T-helper 1 cell (primary cell): Measurements from ENCODE around the gene EIF3L.

Experiments
- DNase-seq, 5 donors: peaks; one replicate each; pipeline ENCODE4 v3.0.0-alpha.2; 2012 to 2020

The EIF3L gene

DNA sequence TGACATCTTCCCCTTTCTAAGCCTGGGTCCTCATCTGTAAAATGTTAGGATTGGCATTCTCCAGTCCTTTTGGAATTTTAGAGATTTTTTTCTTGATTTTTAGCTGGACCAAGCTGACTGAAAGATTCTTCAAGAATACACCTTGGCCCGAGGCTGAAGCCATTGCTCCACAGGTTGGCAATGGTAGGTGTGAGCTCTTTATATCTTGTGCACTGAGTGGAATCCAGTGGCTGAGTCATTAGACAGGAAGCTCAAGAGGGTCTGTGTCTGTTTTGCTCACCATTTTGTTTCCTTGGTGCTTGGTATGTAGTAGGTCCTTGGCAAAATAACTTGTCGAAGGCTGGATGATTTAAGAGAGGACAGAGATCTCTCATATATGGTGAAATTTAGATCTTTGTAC is 6.2 kb downstream of the EIF3L start:
- no peak for DNase-seq

- DNase-seq, result no peak
These were observed 11.7 kb downstream of the EIF3L start for GRCh38 chr22:37860796-37861421.

DNA sequence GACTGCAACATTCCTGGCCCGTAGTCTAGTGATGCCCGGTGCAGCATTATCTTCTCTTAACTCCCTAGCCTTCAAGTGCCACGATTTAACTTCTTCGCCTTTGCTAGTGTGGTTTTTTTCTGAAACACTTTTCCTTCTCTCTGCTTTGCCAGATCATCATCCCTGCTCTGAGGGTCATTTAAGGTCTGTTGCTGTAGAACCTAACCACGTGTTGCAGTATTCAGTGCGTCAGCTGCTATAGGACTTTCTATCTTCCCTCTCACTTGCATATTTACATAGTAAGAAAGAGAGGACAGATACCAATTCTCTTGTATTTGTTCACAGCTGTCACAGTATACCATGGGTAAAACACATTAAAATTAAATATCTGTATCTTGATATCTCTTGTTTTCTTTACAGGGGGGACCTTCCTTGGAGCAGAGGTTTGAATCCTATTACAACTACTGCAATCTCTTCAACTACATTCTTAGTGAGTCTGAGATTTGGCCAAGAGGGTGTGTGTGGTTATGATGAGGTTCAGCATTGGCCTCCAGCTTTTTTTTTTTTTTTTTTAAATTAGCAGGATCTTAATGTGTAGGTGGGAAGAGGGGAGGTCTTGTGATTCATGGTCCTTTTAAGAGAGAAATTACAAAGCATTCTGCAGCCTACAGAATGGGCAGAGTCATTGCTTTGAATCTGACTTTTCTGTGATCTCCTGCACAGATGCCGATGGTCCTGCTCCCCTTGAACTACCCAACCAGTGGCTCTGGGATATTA is 13.5 kb downstream of the EIF3L start:
- no peak for DNase-seq

GRCh38 chr22:37865510-37865909 is 16.3 kb downstream of the EIF3L start:
- DNase-seq, result no peak

GRCh38 chr22:37870273-37870672 is 21.1 kb downstream of the EIF3L start:
- no peak for DNase-seq

GRCh38 chr22:37880668-37881440 is 31.6 kb downstream of the EIF3L start:
- no peak for DNase-seq

DNA sequence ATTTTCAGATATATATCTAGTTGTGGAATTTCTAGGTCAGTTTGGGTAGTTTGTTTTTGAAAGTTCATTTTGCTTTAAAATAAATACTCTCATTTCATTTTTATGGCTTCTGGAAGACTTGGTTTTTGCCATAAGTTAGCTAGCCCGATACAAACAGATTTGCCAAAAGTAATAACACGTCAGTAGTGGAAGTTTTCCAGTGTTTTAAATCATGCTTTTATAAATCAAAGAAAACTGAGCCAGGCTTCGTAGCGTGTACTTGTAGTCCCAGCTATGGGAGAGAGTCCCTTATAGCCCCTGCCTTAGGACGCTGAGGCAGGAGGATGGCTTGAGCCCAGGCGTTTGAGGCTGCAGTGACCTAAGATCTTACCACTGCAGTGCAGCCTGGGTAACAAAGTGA is 35.2 kb downstream of the EIF3L start:
- no peak for DNase-seq

GRCh38 chr22:37887584-37888378 is 38.6 kb downstream of the EIF3L start:
- DNase-seq, result no peak

- DNase-seq, result no peak
These were observed 42.7 kb downstream of the EIF3L start for GRCh38 chr22:37891926-37892325.

GRCh38 chr22:37892566-37893335 is 43.5 kb downstream of the EIF3L start:
- DNase-seq, result no peak

DNA sequence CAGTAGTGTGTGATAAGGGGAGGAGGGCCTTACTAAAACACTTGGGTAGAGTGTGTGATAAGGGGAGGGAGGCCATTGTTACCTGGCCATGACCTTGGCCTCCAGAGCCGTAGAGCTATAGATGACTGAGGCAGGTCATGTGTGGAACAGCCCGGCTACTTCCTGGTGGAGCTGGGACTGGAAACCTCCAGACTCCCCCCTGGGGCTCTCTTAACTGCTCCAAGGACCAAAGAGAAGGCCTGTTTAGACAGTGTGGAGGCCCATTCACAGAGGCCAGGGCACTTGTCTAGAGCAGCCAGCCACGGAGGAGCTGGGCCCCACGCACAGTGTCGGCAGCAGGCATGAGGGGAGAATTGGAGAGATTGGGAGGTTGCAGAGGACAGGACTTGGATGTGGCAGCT is 44.4 kb downstream of the EIF3L start:
- no peak for DNase-seq

DNA sequence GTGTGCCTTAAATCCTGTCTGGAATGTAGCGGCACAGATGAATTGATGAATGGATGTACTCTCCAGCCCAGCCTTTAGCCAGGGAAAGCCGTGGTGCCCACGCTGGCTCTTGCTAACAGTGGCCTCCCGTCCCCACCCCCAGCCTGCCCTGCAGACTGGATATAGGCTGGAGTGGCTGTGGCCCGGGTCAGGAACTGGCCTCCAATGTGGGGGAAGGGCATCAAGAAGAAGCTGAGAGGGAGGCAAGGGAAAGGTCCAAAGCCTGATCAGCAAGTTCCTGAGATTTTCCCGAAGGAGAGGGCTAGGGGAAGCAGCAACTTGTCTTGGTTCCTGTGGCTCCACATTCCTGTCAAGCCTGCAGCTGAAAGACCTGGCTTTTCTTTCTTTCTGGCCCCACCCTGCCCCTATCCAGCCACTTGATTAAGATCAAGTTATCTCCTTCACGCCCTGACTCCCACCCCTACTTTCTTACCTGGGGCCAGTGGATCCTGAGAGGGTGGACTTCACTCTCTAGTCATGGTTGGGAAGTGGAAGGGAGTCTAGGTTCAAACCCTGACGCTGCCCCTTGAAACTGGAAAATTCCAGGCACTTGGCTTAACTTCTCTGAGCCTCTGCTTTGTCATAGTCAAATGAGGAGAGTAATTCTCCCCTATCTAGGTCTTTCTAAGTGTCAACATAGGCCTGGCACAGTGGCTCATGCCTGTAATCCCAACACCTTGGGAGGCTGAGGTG is 45.9 kb downstream of the EIF3L start:
- no peak for DNase-seq

DNA sequence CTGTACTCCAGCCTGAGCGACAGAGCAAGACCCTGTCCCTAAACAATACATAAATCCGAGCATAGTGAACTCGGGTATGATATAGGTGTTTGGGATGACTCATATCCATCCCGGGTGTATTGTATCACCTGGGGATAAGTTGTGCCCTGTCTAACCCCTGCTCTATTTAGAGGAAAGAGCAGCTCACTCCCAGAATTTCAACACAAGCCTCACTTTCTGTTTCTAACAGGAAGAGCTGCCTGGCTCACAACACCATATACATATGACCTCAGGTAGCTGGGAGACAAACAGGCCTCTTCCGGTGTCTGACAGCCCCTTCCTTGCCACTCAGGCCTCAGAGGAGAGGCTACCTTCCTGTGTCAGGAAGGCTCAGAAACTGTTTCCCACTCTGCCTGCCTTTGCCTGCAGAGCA is 47.0 kb downstream of the EIF3L start:
- DNase-seq, result peak in 3 of 5 donors; percentile 32 to 83 (median 36)

- DNase-seq, result no peak
These were observed 47.7 kb downstream of the EIF3L start for GRCh38 chr22:37896939-37897338.

GRCh38 chr22:37897807-37898206 is 48.6 kb downstream of the EIF3L start:
- DNase-seq, result no peak

DNA sequence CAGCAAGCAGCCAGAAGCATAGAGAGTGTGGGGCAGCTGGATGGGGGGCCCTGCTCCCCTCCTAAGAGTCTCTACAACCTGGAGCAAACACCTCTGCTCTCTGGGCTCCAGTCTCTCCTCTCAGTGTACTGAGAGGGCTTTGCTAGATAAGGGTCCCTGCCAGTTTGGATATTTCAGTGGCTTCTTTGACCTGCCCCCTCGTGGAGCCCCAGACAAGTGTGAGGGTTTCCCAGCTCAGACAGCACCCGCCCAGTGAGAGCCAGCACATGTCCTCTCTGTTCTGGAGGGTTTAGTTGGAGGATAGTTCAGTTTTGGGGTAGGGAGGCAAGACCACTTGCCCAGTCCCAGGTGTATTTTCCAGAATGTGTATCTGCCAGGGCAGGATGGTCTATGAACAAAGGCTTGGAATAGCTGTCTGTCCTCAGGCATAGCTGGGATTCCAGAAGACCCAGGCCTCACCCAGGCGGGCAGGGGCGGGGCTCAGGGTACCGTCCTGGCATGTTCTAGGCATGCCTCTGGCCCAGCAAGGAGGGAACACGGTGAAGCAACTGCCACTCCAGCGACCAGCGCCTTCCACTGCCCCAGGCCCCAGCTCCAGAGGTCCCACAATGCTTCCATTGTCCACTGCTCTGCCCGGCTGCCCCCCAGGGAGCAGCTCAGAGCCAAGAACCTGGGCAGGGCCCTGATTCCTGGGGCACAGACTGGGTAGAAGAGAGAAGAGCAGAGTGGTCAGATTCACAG is 49.4 kb downstream of the EIF3L start:
- DNase-seq, result no peak

DNA sequence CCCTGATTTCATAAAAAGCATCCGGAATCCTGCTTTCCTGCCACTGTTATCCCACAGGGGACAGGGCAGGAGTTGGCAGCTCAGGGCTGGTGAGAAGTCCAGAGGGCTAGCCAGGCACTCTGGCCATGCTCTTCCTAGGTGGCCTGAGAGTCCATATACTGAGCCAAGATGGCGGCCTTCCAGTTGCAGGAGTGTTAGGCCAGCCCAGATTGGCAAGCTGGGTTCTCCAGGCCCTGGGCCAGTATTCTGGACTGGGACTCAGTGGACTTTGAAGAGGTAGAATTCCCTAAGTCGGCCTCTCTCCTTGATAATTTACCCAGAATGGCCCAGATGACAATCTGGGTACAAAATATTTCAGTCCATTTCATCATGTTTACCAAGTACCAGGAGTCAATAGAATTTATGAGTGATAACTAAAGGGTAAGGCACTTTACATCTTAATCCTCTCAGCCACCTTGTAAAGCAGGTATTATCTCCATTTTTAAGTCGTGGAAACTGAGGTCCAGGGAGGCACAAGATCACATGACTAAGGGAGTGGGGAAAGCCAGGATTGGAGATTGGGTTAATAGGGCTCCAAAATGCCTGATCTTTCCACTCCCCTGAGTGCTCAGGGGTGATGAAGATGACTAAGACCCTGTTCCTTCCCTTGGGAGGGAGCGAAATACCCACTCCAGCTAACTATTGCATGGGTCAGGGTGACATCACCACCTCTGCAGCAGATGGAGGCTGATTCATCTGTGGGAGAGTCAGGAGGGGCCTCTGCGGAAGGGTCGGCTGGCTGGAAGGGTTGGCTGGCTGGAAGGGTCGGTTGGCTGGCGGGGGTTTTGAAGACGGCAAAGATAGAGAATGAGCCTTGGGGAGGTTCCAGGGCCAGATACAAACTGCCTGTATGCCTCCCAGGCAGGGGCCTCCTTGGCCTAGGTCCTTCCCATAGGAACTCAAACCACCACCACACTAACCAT is 55.6 kb downstream of the EIF3L start:
- no peak for DNase-seq

DNA sequence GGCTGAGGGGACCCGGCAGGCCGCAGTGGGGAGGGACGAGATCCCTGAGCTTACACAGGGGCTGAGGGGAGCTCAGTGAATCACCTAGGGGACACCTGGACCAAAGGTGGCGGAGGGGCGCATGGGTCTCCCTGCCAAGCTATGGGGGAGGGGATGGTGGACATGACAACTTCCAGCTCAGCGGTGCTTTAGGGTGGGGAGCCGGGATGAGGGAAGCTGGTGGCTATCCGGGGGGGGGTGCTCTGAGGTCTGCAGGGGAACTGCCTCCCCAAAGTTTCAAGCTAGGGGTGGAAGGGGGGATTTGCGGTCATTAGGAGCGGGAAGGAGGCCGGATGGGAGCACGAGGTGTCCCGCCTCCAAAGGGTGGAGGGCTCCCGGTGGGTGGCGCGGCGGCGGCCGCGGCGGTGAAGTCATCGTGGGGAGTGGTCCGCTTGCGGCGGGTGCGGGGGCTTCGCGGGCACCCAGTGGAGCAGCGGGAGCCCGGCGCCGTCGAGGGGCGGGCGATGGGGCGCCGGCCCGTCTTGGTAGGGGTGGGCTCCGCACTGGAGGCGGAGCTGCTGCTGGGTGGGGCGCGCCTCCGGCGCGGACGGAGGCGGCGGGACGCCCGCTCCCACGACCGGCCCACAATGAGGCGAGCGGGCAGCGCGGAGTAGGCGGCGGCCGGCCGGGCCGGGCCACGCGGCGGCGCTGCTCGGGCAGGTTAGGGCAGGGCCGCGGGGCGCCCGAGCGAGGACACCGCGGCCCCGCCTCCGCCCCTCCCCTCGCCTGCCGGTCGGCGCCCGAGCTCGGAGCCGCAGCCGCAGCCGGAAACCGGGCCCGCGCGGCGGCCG is 56.5 kb downstream of the EIF3L start, which contains the start of gene MICALL1:
Gene MICALL1, plus strand, starts transcription at position 764 of the 830 bp plus-strand sequence. CDS start 126 bp downstream, outside the sequence.
- peak; percentile 43 to 71 (median 56) for DNase-seq
